ENCODE results near the gene LSM14A. TPM values are rescaled to one million over a fixed set of nuclear protein-coding genes. Genes with fewer than 3 reads are reported as not detected.
"Not testable (repeated sequence)": the region's sequence is repeated elsewhere in the genome, so short reads cannot be mapped to it uniquely, and the experiment has no call there.

LSM14A gene
- total RNA-seq, 1 experiment from 2014 or later, result 137 TPM

GRCh38 chr19:34158966-34159365 is 13.3 kb upstream of the LSM14A start:
- DNase-seq (ENCODE audit: low read depth), result not testable (repeated sequence)

GRCh38 chr19:34159541-34159940 is 12.8 kb upstream of the LSM14A start:
- not testable (repeated sequence) for DNase-seq (ENCODE audit: low read depth)

- DNase-seq (ENCODE audit: low read depth), result not testable (repeated sequence)
Observed at GRCh38 chr19:34161902-34162301, 10.4 kb upstream of the LSM14A start.

GRCh38 chr19:34165295-34165738 is 7.0 kb upstream of the LSM14A start:
- no peak for DNase-seq (ENCODE audit: low read depth)

- not testable (repeated sequence) for DNase-seq (ENCODE audit: low read depth)
Observed at GRCh38 chr19:34169475-34170199, 2.7 kb upstream of the LSM14A start.

GRCh38 chr19:34171539-34171876 is 796 bp upstream of the LSM14A start:
- DNase-seq (ENCODE audit: low read depth), result peak; percentile 47

GRCh38 chr19:34172661-34173192 is 423 bp downstream of the LSM14A start:
- no peak for DNase-seq (ENCODE audit: low read depth)

GRCh38 chr19:34173193-34173956 is 1.1 kb downstream of the LSM14A start:
- peak; percentile 27 for DNase-seq (ENCODE audit: low read depth)

GRCh38 chr19:34175173-34175572 is 2.9 kb downstream of the LSM14A start:
- DNase-seq (ENCODE audit: low read depth), result not testable (repeated sequence)

- no peak for DNase-seq (ENCODE audit: low read depth)
Observed at GRCh38 chr19:34176581-34176980, 4.3 kb downstream of the LSM14A start.

- DNase-seq (ENCODE audit: low read depth), result no peak
Observed at GRCh38 chr19:34178274-34178610, 5.9 kb downstream of the LSM14A start.

- no peak for DNase-seq (ENCODE audit: low read depth)
Observed at GRCh38 chr19:34179066-34179465, 6.8 kb downstream of the LSM14A start.

GRCh38 chr19:34180273-34180672 is 8.0 kb downstream of the LSM14A start:
- DNase-seq (ENCODE audit: low read depth), result no peak

- DNase-seq (ENCODE audit: low read depth), result no peak
Observed at GRCh38 chr19:34180709-34181108, 8.4 kb downstream of the LSM14A start.

GRCh38 chr19:34181111-34181864 is 9.0 kb downstream of the LSM14A start:
- no peak for DNase-seq (ENCODE audit: low read depth)

GRCh38 chr19:34182125-34182524 is 9.8 kb downstream of the LSM14A start:
- DNase-seq (ENCODE audit: low read depth), result no peak

GRCh38 chr19:34184880-34185491 is 12.7 kb downstream of the LSM14A start:
- no peak for DNase-seq (ENCODE audit: low read depth)

GRCh38 chr19:34186205-34186604 is 13.9 kb downstream of the LSM14A start:
- DNase-seq (ENCODE audit: low read depth), result no peak

GRCh38 chr19:34187011-34187410 is 14.7 kb downstream of the LSM14A start:
- no peak for DNase-seq (ENCODE audit: low read depth)

- no peak for DNase-seq (ENCODE audit: low read depth)
Observed at GRCh38 chr19:34188408-34188807, 16.1 kb downstream of the LSM14A start.

GRCh38 chr19:34189199-34189916 is 17.1 kb downstream of the LSM14A start:
- DNase-seq (ENCODE audit: low read depth), result no peak

Data from HT1080 (cell line).